ENCODE results near the gene NRXN3. TPM values are rescaled to one million over a fixed set of nuclear protein-coding genes. Genes with fewer than 3 reads are reported as not detected.

The NRXN3 gene
- total and polyA plus RNA-seq, 2 of the 13 experiments (the other 11 are each of a cell fraction or from before 2014, with no cell fraction given): 0.03 TPM; not detected in 1

- Histone ChIP-seq H2AFZ (ENCODE audit: low read length) (no peak overlapping the region), H3K27ac (ENCODE audit: extremely low read length, insufficient read depth, low read length) (no peak overlapping the region), H3K27me3 (ENCODE audit: control insufficient read depth in 1 of 2, insufficient read depth in 2 of 2, low read length in 2 of 2) (no peaks in the 10 kb centered on the region), H3K4me1 (ENCODE audit: insufficient read depth, low read length) (no peaks in the 10 kb centered on the region), H3K9me3 (ENCODE audit: low read length) (peaks cover 91% of the 10 kb centered on the region), H3K4me3 (replicated peaks in 1 of 3; ENCODE audit: insufficient read depth in 1 of 3, low read depth in 2 of 3, low read length in 3 of 3) (no peak overlapping the region), H3K4me2 (ENCODE audit: low read depth, low read length) (no peak overlapping the region), H3K9ac (ENCODE audit: insufficient read depth, low read depth, low read length) (no peak overlapping the region), H3K79me2 (ENCODE audit: insufficient read depth, low read length) (no peaks in the 10 kb centered on the region), H4K20me1 (ENCODE audit: insufficient read depth, low read length) (no peaks in the 10 kb centered on the region), H3K36me3 (replicated peaks in 1 of 2; ENCODE audit: control insufficient read depth in 1 of 2, insufficient read depth in 2 of 2, low read length in 2 of 2) (no peaks in the 10 kb centered on the region)
- DNase-seq (ENCODE audit: low spot score) (no peak), FAIRE-seq (no peak), ATAC-seq (no peak)
- intact Hi-C loops (cut with micrococcal nuclease; ENCODE audit: unreplicated experiment) (no loop called here), in situ Hi-C loops (cut with HindIII; ENCODE audit: extremely low pct_ligation_motif_present, low pct_unique_long_range_greater_than_20kb) (no loop called here)
- CTCF ChIA-PET (ENCODE audit: low intra/inter-chr PET ratio, low total read pairs): no interaction called here
- POLR2A ChIA-PET: no interaction called here
- BruUV-seq (replicated peaks): no TSS peak
- TF ChIP-seq ZNF205 (CRISPR knock-in tag; IDR thresholded peaks at IDR 0.05) (no peak), ZBTB8A (CRISPR knock-in tag; IDR thresholded peaks at IDR 0.05; ENCODE audit: borderline replicate concordance, low read depth) (no peak), MAFG (CRISPR knock-in tag; IDR thresholded peaks at IDR 0.05) (no peak), HMG20B (CRISPR knock-in tag; conservative IDR thresholded peaks at IDR 0.05) (no peak), ETV6 (CRISPR knock-in tag; conservative IDR thresholded peaks at IDR 0.05) (no peak), FOSL2 (CRISPR knock-in tag; IDR thresholded peaks at IDR 0.05) (no peak), MEIS1 (CRISPR knock-in tag; IDR thresholded peaks at IDR 0.05; ENCODE audit: borderline replicate concordance) (no peak), CHD4 (IDR thresholded peaks at IDR 0.05; ENCODE audit: borderline replicate concordance, low read length) (no peak), TOPORS (CRISPR knock-in tag; IDR thresholded peaks at IDR 0.05) (no peak), TBP (CRISPR knock-in tag; IDR thresholded peaks at IDR 0.05) (no peak), ZNF383 (CRISPR knock-in tag; IDR thresholded peaks at IDR 0.05; ENCODE audit: borderline replicate concordance) (no peak), KMT2B (CRISPR knock-in tag; IDR thresholded peaks at IDR 0.05) (no peak), NBN (conservative IDR thresholded peaks at IDR 0.05) (no peak), SNAI1 (CRISPR knock-in tag; IDR thresholded peaks at IDR 0.05; ENCODE audit: borderline replicate concordance) (no peak), ZNF44 (CRISPR knock-in tag; IDR thresholded peaks at IDR 0.05) (no peak), MAF1 (CRISPR knock-in tag; IDR thresholded peaks at IDR 0.05; ENCODE audit: borderline replicate concordance) (no peak)
- TF ChIP-seq, protein P1, sequence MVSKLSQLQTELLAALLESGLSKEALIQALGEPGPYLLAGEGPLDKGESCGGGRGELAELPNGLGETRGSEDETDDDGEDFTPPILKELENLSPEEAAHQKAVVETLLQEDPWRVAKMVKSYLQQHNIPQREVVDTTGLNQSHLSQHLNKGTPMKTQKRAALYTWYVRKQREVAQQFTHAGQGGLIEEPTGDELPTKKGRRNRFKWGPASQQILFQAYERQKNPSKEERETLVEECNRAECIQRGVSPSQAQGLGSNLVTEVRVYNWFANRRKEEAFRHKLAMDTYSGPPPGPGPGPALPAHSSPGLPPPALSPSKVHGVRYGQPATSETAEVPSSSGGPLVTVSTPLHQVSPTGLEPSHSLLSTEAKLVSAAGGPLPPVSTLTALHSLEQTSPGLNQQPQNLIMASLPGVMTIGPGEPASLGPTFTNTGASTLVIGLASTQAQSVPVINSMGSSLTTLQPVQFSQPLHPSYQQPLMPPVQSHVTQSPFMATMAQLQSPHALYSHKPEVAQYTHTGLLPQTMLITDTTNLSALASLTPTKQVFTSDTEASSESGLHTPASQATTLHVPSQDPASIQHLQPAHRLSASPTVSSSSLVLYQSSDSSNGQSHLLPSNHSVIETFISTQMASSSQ (IDR thresholded peaks at IDR 0.05; ENCODE audit: low read depth): no peak
- TF ChIP-seq, protein P1 (CRISPR knock-in tag; IDR thresholded peaks at IDR 0.05; ENCODE audit: borderline replicate concordance): no peak
- TF ChIP-seq, protein P2, sequence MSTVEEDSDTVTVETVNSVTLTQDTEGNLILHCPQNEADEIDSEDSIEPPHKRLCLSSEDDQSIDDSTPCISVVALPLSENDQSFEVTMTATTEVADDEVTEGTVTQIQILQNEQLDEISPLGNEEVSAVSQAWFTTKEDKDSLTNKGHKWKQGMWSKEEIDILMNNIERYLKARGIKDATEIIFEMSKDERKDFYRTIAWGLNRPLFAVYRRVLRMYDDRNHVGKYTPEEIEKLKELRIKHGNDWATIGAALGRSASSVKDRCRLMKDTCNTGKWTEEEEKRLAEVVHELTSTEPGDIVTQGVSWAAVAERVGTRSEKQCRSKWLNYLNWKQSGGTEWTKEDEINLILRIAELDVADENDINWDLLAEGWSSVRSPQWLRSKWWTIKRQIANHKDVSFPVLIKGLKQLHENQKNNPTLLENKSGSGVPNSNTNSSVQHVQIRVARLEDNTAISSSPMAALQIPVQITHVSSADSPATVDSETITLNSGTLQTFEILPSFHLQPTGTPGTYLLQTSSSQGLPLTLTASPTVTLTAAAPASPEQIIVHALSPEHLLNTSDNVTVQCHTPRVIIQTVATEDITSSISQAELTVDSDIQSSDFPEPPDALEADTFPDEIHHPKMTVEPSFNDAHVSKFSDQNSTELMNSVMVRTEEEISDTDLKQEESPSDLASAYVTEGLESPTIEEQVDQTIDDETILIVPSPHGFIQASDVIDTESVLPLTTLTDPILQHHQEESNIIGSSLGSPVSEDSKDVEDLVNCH (CRISPR knock-in tag; IDR thresholded peaks at IDR 0.05): no peak
- TF ChIP-seq, protein P3, sequence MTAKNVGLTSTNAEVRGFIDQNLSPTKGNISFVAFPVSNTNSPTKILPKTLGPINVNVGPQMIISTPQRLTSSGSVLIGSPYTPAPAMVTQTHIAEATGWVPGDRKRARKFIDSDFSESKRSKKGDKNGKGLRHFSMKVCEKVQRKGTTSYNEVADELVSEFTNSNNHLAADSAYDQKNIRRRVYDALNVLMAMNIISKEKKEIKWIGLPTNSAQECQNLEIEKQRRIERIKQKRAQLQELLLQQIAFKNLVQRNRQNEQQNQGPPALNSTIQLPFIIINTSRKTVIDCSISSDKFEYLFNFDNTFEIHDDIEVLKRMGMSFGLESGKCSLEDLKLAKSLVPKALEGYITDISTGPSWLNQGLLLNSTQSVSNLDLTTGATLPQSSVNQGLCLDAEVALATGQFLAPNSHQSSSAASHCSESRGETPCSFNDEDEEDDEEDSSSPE (CRISPR knock-in tag; IDR thresholded peaks at IDR 0.05): no peak
- WGBS (ENCODE audit: low lambda C conversion rate): 63% methylated on average over 7 of the region's 7 CpGs
Observed at GRCh38 chr14:79703209-79703608, 1533.0 kb downstream of the NRXN3 start.

All from HepG2 (cell line).